Loucy (cell line): Measurements from ENCODE around the gene AEBP2.

Experiments
- CTCF ChIP-seq: fragments of 200-600 bp; sonication (generic); conservative IDR thresholded peaks from 2 replicates; pipeline ENCODE4 v1.5.1; 2014; ENCODE audit warnings: mild to moderate bottlenecking, antibody characterized with exemption, low read length
- EZH2phosphoT487 ChIP-seq: fragments of 200-600 bp; IDR thresholded peaks from 2 replicates; pipeline ENCODE4 v1.6.1; 2018; ENCODE audit warnings: antibody characterized with exemption, mild to moderate bottlenecking, moderate library complexity, borderline replicate concordance

GRCh38 chr12:19561411-19561961 lies 122.2 kb downstream of the AEBP2 start:
- TF ChIP-seq CTCF (no peak), EZH2phosphoT487 (no peak)
